Measurements from ENCODE around the gene RAP2B.
"Not testable (repeated sequence)": the region's sequence is repeated elsewhere in the genome, so short reads cannot be mapped to it uniquely, and the experiment has no call there.

The RAP2B gene

GRCh38 chr3:153161714-153162512 lies at the start of gene RAP2B:
Gene RAP2B, plus strand, starts transcription at chr3:153162226. Its CDS starts 468 bp downstream, at chr3:153162694.
- no peak for FAIRE-seq

DNA sequence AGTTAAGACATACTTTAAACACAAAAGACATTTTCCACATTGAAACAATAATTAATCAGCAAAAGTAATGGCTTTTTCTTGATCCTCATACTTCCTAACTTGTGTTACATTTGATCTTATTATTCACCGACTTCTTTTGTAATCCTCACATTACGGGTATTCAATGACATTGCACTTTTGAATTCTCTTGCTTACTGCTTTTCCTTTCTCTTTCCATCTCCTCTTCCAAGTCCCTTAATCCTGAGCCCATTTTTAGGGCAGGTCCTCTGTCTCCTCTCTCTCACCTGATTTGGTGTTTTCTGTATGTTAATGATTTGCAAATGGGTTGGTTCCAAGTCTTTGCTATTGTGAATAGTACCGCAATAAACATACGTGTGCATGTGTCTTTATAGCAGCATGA lies 48.5 kb upstream of the RAP2B start:
- no peak for FAIRE-seq

DNA sequence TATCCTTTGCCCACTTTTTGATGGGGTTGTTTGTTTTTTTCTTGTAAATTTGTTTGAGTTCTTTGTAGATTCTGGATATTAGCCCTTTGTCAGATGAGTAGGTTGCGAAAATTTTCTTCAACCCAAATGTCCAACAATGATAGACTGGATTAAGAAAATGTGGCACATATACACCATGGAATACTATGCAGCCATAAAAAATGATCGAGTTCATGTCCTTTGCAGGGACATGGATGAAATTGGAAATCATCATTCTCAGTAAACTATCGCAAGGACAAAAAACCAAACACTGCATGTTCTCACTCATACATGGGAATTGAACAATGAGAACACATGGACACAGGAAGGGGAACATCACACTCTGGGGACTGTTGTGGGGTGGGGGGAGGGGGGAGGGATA lies 47.8 kb upstream of the RAP2B start:
- FAIRE-seq: not testable (repeated sequence)

- FAIRE-seq: no peak
These were observed 46.7 kb upstream of the RAP2B start for GRCh38 chr3:153115326-153115725.

GRCh38 chr3:153127788-153128187 lies 34.2 kb upstream of the RAP2B start:
- FAIRE-seq: no peak

GRCh38 chr3:153129426-153129825 lies 32.6 kb upstream of the RAP2B start:
- no peak for FAIRE-seq

DNA sequence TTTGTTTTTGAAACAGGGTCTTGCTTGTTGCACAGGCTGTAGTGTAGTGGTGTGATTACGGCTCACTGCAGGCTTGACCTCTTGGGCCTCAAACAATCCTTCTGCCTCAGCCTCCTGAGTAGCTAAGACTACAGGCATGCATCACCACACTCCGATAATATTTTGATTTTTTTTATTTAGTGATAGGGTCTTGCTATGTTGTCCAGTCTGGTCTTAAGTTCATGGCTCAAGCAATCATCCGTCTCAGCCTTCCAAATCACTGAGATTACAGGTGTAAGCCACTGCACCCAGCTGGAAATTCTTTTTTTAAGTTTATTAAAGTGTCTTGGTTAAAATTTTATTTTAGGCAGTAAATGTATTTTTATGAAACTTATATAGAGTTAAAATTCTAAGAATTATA lies 32.2 kb upstream of the RAP2B start:
- no peak for FAIRE-seq

- no peak for FAIRE-seq
These were observed 31.6 kb upstream of the RAP2B start for GRCh38 chr3:153130312-153130977.

- no peak for FAIRE-seq
These were observed 24.4 kb upstream of the RAP2B start for GRCh38 chr3:153137626-153138025.

GRCh38 chr3:153138276-153139210 lies 23.5 kb upstream of the RAP2B start:
- FAIRE-seq: no peak

DNA sequence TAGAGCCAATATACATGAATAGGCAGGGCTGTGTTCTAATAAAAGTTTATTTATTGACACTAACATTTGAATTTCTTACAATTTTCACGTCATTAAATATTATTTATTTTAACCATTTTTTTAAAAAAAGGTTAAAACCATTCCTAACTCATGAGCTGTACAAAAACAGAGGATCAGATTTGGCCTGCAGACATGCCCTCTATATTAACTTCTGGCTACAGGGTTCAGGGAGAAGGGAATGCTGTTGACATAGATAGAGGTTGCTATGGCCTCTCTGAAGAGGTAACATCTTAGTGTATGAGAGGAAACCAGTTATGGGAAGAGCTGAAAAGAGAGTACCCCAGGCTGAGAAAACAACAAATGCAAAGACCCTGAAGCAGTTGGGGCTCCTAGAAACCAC lies 19.1 kb upstream of the RAP2B start:
- FAIRE-seq: no peak

GRCh38 chr3:153144071-153144470 lies 18.0 kb upstream of the RAP2B start:
- no peak for FAIRE-seq

DNA sequence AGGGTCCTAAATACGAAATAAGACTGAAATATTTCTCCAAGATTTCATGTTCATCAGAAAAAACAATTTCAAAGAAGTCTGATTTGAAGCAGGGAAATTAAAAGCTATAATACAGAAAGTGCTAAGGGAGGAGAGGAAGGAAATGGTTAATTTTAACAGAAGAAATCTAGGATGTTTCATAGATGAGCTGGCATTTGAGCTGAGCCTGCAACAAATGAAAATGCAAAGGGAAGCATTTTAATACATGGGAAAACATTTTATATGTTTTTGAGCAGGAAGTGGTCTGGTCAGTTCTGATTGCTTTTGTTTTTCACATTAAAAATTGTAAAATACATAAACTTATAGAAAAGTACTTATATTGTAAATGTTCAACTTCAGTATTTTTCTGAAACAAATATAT lies 17.2 kb upstream of the RAP2B start:
- FAIRE-seq: no peak

DNA sequence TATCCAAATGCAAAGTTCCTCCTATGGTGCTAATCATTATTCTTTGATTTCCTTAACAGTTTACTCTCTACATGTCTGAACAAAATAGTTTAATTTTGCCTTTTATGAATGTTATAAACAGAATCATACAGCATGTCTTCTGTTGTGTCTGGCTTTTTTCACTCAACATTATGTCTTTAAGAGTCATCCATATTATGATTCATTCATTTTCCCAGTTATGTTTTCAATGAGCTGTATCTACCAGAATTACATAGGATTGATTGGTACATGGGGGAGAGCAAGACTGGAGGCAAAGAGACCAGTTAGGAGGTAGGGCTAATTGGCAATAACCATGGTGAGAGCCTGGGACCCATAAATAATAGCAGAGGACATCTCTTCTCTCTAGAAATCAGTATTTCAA lies 16.6 kb upstream of the RAP2B start:
- no peak for FAIRE-seq

GRCh38 chr3:153146191-153147053 lies 15.6 kb upstream of the RAP2B start:
- FAIRE-seq: no peak

GRCh38 chr3:153150991-153151390 lies 11.0 kb upstream of the RAP2B start:
- no peak for FAIRE-seq

- not testable (repeated sequence) for FAIRE-seq
These were observed 6.2 kb upstream of the RAP2B start for GRCh38 chr3:153155786-153156185.

DNA sequence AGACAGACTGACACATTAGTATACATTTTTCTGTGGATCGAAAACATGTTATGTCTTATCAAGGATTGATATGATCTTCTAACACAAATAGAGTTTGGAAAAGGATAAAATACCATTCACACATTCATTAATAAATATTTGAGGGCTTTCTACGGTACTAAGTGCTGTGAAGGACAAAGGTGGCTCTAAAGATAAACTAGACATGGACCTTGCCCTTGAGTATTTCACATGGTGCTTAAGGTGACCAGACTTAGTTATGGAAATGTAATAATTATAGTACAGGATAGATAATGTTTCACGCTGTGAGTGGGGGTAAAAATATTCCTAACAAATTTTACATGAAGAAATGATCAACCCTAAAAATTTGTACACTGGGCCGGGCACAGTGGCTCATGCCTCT lies 3.8 kb upstream of the RAP2B start:
- FAIRE-seq: no peak

GRCh38 chr3:153158961-153159735 lies 2.9 kb upstream of the RAP2B start:
- no peak for FAIRE-seq

DNA sequence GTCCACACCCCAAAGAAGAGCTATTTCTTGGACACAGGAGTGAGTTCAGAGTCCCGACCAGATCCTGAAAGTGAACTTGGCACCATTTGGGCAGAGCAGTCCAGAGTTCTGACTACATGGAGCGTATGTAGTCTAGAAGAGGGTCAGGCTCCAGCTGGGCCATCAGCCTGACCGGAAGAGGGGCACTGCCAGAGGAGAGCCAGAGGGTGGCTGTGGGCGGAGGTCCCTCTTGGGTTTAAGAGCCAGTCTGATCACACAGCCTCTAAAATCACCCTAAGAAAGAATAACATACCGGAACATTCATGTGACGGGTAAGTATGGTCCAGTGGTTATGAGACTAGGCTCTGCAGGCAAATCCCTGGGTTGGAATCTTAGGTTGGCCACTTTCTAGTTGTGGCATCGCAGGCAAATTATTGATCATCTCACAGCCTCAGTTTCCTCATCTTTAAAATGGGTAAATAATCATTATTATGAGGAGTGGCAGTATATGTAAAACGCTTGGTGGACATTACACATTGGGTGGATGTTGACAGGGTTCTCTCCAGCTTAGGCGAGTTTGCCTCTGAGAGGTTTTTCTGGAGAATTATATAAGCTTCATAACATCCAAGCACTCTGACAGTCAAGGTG lies 2.1 kb upstream of the RAP2B start:
- FAIRE-seq: no peak

All from G401.6 (cell line).